ENCODE measurements around the gene CD38. TPM values are rescaled to one million over a fixed set of nuclear protein-coding genes. Genes with fewer than 3 reads are reported as not detected.
A peak's percentile ranks its signal among the peaks of the same experiment; 100 is the strongest.
"Not testable (repeated sequence)": the region's sequence is repeated elsewhere in the genome, so short reads cannot be mapped to it uniquely, and the experiment has no call there.

CD38 gene
- total and polyA plus RNA-seq, 2 experiments from 2014 or later, result not detected

GRCh38 chr4:15799701-15800100, 21.6 kb downstream of the CD38 start:
- no peaks in the 10 kb centered on the region for H3K27me3 ChIP-seq
- DNase-seq (ENCODE audit: low read depth in 1 of 2, low spot score in 1 of 2), result no peak
- H3K4me1 ChIP-seq (ENCODE audit: low read depth), result no peaks in the 10 kb centered on the region
- H3K27ac ChIP-seq, result no peak overlapping the region
- no peak overlapping the region for H3K4me3 ChIP-seq
- no peaks in the 10 kb centered on the region for H3K9me3 ChIP-seq (ENCODE audit: low read depth)
- H3K36me3 ChIP-seq, result no peaks in the 10 kb centered on the region
- TF ChIP-seq CTCF (IDR thresholded peaks at IDR 0.05; ENCODE audit: low read depth, low read length), result no peak

DNA sequence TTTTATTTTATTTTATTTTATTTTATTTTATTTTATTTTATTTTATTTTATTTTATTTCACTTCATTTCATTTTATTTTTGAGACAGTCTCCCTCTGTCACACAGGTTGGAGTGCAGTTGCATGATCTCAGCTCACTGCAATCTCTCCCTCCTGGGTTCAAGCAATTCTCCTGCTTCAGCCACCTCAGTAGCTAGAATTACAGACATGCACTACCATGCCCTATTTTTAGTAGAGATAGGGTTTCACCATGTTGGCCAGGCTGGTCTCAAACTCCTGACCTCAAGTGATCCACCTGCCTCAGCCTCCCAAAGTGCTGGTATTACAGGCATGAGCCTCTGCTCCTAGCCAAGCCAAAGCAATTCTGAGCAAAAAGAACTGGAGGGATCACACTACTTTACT, 24.4 kb downstream of the CD38 start:
- H3K36me3 ChIP-seq; H3K27me3 ChIP-seq; H3K27ac ChIP-seq; H3K4me3 ChIP-seq; DNase-seq (ENCODE audit: low read depth in 1 of 2, low spot score in 1 of 2); H3K9me3 ChIP-seq (ENCODE audit: low read depth); H3K4me1 ChIP-seq (ENCODE audit: low read depth): not testable (repeated sequence)

DNA sequence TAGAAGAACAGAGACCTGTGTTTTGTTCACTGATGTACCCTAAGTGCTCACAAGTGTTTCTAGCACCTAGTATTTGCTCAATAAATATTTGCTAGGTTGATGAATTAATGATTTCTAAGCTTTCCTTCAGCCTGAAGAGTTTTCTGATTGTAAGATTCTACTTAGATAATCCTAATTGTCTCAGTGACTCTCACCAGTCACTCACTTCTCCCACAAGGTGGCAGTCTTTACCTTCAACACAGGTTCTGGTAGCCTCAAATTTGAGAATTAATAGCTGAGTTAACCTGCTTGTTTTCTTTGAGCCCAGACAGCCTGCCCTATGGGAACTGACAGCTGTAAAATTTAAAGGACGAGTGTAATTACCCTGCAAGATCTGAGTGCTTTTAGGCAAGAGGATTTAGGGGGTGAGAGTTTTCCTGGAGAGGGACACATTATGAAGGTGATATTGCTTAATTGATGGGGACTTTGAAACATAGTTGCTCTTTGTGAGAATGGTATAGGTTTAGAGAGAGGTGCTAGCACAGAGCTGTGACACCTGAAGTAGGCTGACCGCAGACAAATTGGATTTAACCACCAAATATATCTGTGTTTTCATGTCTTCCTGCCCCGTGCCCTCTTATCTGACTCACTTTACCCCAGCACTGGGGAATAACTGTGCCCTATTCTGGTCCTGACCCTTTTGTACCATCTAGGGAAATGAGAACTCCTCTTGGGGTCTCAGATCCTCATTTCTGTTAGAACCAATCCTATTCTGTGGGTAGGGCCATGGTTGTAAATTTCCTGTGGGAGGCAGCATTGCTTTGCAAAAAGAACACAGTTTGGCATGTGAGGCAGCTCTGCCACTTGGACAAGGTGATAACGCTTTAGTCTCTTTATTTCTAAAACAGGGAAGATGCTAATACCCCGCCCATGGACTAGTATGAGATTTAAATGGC, 27.7 kb downstream of the CD38 start:
- H3K9me3 ChIP-seq (ENCODE audit: low read depth), result no peaks in the 10 kb centered on the region
- TF ChIP-seq CTCF (IDR thresholded peaks at IDR 0.05; ENCODE audit: low read depth, low read length), result peak; percentile 72
- H3K27me3 ChIP-seq, result no peaks in the 10 kb centered on the region
- peak; percentile 69 to 73 for DNase-seq (ENCODE audit: low read depth in 1 of 2, low spot score in 1 of 2)
- H3K4me1 ChIP-seq (ENCODE audit: low read depth), result no peaks in the 10 kb centered on the region
- H3K27ac ChIP-seq, result no peak overlapping the region
- no peak overlapping the region for H3K4me3 ChIP-seq
- no peaks in the 10 kb centered on the region for H3K36me3 ChIP-seq

- Histone ChIP-seq H3K9me3 (ENCODE audit: low read depth) (no peaks in the 10 kb centered on the region), H3K27ac (no peak overlapping the region), H3K4me3 (no peak overlapping the region), H3K4me1 (ENCODE audit: low read depth) (no peaks in the 10 kb centered on the region), H3K27me3 (no peaks in the 10 kb centered on the region), H3K36me3 (no peaks in the 10 kb centered on the region)
- no peak for DNase-seq (ENCODE audit: low read depth in 1 of 2, low spot score in 1 of 2)
- TF ChIP-seq CTCF (IDR thresholded peaks at IDR 0.05; ENCODE audit: low read depth, low read length), result no peak
Measured at GRCh38 chr4:15809058-15809457, 30.9 kb downstream of the CD38 start.

DNA sequence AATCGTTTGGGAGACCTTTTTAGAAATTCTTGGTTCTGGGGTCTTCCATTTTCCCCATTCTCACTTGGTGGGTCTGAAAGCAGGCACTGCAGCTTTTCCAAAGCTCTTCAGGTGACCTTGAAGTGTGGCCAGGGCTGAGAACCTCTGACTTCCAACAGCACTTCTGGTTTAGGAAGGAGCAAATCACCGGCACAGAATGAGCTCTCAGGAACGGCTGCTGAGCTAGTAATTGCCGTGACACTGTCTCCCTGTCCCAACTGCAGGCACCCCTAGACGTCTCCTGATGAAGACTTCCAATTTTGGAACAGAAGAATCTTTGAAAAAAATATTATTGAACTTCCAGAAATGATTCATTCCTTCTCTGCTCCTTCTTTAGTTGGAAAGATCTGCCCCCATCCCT, 31.3 kb downstream of the CD38 start:
- no peak for TF ChIP-seq CTCF (IDR thresholded peaks at IDR 0.05; ENCODE audit: low read depth, low read length)
- H3K9me3 ChIP-seq (ENCODE audit: low read depth), result no peaks in the 10 kb centered on the region
- H3K27me3 ChIP-seq, result no peaks in the 10 kb centered on the region
- H3K4me3 ChIP-seq, result no peak overlapping the region
- H3K4me1 ChIP-seq (ENCODE audit: low read depth), result no peaks in the 10 kb centered on the region
- no peak overlapping the region for H3K27ac ChIP-seq
- DNase-seq (ENCODE audit: low read depth in 1 of 2, low spot score in 1 of 2), result no peak
- no peaks in the 10 kb centered on the region for H3K36me3 ChIP-seq

DNA sequence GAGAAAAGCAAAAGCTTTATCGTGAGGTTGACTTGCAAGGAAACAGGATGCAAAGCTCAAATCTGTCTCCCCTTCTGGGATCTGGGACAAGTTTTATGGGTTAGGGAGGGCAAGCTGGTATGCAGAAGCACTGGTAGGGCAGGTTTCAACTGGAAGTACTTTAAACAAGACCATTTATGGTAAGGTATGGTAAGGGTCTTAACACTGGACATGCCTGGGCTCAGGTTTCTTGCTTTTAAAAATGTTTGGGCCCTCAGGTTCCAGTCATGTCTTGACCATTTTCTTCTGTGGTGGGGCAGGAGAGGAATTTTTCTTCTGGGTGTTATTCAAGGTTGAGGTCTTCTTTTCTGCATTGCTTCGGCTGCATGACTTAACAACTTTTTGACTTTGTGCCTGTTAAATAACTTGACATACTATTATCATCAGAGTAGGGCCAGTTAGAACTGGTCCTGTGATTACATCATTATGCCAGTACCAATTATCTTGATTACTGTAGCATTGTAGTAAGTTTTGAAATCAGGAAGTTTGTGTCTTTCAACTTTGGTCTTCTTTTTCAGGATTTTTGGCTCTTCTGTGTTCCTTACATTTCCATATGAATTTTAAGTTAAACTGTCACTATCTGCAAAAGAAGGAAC, 33.7 kb downstream of the CD38 start:
- Histone ChIP-seq H3K36me3 (no peaks in the 10 kb centered on the region), H3K27me3 (no peaks in the 10 kb centered on the region), H3K4me1 (ENCODE audit: low read depth) (no peaks in the 10 kb centered on the region), H3K27ac (no peak overlapping the region), H3K4me3 (no peak overlapping the region), H3K9me3 (ENCODE audit: low read depth) (no peaks in the 10 kb centered on the region)
- DNase-seq (ENCODE audit: low read depth in 1 of 2, low spot score in 1 of 2), result peak in 1 of 2 donors; percentile 20
- no peak for TF ChIP-seq CTCF (IDR thresholded peaks at IDR 0.05; ENCODE audit: low read depth, low read length)

Measured in cardiac muscle cell (in vitro differentiated cells and primary cell).